Stimulated activated CD8-positive, alpha-beta memory T cell treated with anti-CD3 and anti-CD28 coated beads, Interleukin-15, amount 100 ng/mL, for 1 hour (primary cell): Measurements from ENCODE around the gene MAP3K20.
"Not testable (repeated sequence)": the region's sequence is repeated elsewhere in the genome, so short reads cannot be mapped to it uniquely, and the experiment has no call there.

Experiments
- DNase-seq: peaks from one replicate; pipeline ENCODE4 v3.0.0-alpha.2; 2020; ENCODE audit warnings: low read depth

Gene MAP3K20

DNA sequence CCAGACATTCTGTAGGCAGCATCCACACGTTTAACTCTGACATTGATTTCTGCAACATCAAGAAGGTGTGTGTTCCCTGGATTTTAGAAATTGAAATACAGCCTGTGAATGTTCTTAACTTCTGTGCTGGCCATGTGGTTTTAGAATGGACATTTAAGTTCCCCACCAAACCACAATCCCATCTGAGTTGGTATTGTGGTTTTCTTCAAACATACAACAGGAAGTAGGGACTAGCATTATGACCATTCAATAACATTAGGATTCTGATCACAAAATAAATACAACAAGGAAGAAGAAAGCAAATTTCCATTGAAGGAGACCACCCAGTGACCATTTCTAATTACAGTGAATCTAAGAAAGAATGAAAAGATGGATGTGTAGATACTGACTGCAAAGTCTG is 51.2 kb downstream of the MAP3K20 start:
- no peak for DNase-seq

DNA sequence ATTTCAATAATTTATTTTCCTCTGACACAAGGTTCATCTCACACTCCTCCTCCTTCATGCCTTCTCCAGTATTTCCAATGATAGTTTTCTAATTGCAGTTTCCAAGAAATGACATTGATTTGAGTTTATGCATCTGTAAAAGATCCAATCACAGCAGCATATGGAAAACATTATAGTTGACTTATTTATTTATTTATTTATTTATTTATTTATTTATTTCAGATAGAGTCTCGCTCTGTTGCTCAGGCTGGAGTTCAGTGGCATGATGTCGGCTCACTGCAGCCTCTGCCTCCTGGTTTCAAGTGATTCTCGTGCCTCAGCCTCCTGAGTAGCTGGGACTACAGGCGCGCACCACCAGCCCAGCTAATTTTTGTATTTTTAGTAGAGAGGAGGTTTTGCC is 52.5 kb downstream of the MAP3K20 start:
- DNase-seq: not testable (repeated sequence)

DNA sequence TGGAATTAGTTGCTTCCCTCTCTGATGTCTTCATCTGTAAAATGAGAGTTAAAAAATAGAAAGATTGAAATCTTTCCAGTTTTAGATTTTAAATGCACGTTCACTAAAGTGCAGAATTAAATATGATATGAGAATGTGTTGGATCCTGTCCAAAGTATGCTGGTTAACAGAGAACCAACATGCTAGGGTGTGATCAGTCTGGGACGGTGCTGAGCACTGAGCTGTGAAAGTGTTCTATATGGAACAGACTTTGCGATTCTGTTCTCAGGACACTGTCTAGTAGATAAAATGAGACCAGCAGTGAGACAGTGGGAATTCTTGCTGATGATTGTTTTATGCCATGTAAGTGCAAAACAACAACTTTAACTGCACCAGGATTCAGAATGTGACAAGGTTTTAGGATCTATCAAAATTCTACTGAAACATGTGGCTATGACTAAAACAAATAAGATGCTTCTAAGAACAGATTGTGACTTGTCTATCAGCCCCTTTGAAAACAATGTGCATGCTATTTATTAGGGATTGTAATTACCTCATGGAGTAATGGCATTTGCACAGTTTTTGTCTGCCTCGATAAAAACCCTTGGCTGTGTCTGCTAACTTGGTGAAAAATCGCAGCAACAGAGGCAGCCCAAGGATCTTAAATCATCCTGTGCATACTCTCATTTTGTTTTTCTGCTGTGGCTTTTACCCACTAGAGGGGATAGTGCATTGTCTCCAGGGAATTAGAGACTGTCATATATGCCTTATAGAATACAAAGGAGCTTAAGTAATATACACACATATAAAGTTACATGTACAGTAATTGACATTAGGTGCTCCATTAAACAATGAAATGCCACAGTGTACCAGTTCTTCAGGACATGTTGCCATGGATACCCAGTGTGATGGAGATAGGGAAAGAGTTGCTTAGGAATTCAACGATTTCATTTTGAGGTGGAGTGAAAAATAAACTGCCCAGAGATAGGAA is 55.1 kb downstream of the MAP3K20 start:
- no peak for DNase-seq

DNA sequence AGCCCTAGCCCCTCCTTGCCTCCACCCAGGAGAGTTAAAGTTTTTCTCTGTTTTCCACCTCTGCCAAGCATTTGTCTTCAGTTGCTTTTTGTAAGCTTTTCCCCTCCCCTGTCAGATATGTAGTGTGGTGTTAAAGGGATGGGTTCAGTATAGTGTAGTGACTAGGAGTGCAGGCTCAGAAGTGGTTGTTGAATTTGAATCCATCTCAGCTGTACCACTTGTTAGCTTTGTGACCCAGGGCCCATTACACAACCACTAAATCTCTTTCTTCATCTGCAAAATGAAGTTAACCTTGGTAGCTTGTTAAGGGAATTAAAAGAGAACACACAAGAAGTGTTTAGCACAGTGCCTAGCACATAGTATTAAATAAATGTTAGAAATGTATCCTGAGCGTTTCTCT is 56.9 kb downstream of the MAP3K20 start:
- DNase-seq: no peak

DNA sequence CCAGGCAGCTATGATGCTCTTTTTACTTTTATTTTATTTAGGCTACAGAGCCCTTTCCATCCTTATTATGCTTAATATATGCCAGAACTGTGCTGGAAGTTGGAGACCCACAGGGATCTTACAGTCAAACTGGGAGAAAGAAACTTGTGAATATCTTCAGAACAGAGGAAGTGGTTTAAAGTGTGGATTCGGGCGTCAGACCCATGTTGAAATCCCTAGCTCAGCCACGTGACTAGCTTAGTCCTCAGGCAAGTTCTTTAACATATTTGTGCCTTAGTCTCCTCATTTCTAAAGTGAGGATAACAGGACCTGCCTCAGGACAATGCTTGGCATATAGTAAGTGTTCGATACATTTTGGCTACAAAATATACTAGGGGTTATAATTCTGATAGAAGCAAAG is 59.1 kb downstream of the MAP3K20 start:
- DNase-seq: no peak

DNA sequence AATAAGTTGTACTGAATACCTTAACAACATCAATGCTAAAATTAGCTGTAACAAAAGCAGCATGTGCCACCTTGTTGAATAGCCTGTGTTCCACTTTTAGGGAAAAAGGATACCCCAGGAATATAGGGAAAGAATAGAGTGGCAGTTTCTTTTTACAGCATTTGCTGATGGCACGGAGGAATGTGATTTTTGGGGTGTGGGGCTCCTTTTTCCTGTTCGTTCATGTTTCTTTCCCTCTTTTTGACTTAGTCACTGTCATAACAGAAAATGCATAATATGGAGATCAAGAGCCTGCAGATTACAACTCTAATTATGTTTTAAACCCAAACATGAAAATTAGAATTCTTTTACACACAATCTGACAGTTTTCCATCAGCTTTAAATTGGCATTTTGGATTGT is 60.4 kb downstream of the MAP3K20 start:
- DNase-seq: no peak

DNA sequence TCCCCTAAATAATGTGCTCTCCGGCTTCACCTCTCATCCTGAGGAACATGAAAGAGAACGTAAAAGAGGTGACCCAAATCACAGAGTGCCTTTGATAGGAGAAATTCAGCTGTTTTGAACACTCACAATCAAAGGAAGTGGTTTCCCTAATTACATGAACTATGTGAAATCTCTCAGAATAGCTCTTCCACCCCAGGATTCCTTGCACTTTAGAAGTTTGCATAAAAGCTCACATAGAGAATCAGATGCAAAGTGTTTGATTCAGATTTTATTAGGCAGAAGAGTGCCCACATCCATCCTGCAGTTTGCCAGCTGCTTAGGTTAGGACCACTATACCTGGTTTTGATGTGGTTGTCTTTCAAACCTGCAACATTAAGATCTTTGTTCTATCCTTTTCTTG is 61.0 kb downstream of the MAP3K20 start:
- no peak for DNase-seq

DNA sequence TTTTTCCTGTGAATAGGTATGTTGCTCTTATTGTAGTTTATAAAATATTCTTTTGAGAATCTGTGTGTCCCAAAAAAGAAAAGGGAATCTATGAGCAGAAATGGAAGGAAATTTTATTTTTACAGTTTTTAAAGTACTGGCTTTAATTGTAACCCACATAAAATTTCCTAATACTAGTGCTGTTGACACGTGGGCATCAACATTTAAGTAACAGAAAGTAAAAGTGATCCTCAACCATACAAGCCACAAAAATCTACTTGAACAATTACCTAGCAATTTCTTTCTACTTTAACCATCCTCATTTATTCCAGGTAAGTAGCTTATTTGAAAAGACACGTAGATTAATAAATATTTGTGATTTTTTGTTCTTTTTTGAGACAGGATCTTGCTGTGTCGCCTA is 62.0 kb downstream of the MAP3K20 start:
- no peak for DNase-seq

DNA sequence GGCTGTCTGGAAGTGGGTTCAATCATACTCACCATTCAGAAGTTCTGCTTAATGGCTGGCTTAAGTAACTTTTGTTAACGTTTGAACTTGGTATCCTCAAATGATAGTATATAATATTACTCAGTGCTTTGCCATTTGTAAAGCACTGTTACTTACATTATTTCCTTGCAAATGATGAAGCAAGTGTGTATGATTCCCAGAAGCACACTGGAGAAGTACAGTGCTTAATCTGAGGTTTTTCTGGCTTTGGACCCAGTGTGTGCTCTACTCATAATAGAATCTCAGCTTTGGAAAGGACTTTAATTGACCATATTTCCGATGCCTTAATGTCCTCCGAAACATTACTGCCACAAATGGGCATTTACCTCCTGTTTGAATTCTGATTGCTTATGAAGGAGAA is 63.3 kb downstream of the MAP3K20 start:
- DNase-seq: no peak

DNA sequence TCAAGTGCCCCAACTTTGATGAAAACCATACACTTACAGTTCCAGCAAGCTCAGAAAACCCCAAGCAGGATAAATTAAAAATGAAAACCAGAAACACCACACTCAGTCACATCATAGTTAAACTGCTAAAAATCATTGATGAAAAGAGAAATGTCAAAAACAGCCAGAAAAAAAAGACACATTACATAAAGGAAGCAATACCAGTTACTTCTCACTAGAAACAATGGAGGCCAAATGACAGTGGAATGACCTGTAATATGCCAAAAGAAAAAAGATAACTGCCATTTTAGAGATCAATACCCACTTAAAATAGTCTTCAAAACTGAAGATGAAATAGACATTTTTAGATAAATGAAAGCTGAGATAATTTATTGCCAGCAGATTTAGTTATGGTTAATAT is 66.0 kb downstream of the MAP3K20 start:
- no peak for DNase-seq

DNA sequence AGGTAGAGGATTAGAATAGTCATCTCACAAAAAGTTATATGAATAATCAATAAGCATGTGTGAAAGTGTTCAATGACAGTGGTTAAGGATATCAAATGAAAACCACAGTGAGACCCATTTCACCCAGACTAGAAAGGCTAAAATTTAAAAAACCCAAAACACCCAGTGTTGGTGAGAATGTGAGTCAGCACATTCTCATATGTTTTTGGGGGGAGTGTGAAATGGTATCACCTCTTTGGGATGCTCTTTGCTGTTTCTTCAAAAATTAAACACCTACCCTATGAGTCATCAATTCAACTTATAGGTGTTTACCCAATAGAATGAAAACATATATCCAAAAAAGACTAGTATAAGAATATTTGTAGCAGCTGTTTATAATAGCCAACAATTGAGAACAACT is 69.8 kb downstream of the MAP3K20 start:
- no peak for DNase-seq

DNA sequence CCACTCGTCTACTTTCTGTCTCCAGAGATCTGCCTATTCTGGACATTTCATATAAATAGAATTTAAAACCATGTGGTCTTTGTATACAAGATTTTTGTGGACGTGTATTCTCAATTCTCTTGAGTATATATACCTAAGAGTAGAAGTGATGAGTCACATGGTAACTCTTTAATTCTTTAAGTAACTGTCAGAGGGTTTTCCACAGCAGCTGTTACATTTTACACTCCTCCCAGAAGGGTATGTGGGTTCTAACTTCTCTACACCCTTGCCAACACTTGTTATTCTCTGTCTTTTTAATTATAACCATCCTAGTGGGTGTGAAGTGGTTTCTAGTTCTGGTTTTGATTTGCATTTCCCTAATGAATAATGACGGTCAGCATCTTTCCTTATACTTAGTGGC is 70.9 kb downstream of the MAP3K20 start:
- DNase-seq: no peak

DNA sequence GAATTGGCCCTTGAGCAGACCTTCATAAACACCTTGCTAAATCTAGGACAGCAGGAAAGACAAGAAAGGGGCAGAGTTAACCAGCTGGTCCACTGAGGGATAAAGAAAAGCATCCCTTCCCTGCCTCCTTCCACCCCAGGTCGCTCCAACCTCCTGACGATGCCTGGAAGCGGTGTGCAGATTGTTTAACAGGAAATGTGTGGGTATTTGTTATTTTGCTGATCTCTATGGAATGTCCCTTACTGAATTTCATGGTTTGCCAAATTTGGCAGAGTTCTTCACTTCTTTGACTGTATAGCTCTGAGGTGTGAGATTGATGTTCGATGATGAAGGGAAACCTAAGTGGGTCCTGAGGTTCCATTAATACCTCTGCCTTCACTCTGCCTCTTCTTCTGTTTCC is 72.9 kb downstream of the MAP3K20 start:
- DNase-seq: no peak

DNA sequence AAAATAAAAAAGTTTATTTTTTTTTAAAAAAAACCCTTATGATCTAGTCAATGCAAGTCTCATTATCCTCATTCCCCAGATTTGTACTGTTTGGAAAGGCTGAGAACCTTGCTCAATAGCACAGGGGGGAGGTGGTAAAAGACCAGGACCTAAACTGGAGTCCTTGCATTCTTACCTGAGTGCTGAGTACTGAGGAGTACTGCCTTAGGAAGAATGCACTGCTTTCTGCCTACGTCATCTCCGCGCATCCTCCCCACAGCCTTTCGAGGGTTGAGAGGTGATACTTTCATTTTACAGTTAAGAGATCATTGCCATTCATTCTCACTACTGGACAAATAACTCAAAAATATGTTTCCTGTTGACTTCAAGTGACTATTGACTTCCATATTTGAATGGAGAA is 73.8 kb downstream of the MAP3K20 start:
- peak; percentile 5 for DNase-seq

DNA sequence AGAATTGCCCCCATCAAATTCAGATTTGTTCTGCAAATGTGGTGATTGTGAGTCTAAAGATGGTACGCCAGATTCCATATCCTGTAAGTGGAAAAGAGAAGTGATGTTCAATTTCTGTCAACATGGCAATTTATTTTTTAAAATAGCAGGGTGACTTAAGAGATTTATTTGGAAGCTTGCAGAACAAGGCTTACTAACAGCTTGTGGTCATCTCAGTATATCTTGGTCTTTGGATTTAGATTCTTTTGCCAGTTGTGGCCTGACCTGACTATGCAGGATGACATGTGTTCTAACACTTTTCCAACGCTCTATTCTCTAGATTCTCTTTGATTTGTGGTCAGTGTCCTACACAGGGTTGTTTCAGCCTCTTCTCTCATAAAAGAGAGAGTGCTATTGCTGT is 74.4 kb downstream of the MAP3K20 start:
- no peak for DNase-seq

DNA sequence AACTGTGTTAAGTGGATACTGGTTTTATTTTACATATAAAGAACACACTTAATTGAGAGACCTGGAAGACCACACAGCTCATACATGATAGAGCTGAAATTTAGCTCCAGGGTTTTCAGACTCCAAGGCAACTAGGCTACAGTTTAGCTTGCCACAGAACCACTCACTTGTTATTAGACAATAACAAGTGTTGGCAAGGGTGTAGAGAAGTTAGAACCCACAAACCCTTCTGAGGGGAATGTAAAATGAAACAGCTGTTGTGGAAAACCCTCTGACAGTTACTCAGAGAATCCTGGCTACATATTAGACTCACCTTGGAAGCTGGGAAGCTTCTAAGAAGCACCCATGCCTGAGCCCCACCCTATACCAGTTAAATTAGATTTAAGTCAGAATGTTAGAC is 75.3 kb downstream of the MAP3K20 start:
- no peak for DNase-seq

DNA sequence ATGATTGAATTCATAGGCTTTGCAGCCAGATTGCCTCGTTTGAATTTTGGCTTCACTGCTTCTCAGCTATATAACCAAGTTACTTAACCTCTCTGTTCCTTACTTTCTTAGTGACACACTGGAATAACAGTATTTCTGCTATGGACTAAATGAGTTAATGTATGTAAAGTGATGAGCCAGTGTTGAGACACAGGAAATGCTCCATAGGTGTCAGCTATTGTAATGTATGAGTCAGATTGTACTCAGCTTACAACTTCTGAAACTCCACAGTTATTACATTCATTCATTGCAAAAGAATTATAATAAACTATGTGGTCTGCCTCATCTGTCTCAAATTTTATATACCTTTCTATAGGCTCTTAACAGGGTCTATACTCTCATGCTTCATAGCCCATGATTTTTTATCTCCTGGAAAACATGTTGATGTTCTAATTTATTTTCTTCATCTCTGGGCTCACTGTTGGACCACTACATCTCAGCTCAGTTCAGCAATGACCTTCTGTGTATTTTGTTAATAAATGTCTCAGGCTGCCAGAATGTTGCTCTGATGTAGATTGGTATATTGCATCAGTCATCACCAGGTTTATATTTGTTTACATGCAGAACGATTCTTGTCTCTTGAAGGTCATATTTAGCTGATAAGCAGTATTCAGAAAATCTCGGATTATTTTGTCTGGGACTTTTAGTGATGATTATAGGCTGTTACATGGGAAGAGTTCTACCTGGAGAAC is 76.2 kb downstream of the MAP3K20 start:
- no peak for DNase-seq

DNA sequence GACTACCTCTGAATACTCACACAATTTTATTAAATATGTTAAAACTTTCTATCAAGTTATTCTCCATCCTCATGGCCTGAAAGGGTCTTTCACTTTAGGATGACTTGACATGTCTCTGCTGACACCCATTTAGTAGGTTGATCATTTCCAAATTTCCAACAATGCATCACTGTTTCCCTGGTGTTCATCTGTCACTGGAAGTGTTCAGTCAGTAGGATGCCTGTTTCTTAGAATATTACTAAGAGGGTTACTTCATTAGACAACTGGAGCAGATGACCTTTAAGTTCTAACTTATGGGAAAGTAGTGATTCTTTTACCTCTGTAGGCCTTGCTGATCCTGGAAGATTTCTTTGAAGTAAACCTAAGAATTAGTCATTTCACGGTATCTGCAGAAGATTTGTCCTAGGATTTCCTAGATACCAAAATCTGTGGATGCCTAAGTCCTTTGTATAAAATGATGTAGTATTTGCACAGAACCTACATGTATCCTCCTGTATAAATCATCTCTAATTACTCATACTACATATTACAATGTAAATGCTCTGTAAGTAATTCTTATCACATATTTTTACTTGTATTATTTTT is 77.7 kb downstream of the MAP3K20 start:
- DNase-seq: no peak

DNA sequence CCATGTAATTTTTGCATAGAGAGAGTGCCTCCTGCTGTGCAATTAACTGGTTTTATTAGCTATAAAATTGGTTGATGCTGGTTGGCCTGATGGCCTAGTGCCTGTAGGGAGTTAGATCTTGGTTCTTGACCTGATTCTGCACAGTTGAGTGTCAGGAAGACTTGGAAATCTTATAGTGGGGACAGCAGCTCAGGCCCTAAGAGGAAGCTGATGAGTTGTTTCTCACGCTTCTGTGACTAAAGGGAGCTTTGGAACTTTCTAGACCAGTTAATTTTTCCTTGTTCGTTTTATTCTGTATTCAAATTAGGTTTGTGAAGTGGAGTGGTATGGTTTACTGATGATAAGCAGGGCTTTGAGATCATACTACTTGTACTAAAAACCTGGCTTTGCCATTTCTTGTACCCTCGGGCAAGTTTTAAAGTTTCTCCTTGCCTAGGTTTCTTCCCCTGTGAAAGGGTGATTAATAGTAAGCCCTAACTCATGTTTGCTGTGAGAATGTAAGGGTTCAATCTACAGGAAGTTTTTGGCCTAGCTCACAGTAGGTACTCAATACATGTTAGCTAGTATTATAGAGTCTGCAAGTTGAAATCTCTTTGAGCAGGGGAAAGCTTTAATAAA is 82.1 kb downstream of the MAP3K20 start:
- no peak for DNase-seq

DNA sequence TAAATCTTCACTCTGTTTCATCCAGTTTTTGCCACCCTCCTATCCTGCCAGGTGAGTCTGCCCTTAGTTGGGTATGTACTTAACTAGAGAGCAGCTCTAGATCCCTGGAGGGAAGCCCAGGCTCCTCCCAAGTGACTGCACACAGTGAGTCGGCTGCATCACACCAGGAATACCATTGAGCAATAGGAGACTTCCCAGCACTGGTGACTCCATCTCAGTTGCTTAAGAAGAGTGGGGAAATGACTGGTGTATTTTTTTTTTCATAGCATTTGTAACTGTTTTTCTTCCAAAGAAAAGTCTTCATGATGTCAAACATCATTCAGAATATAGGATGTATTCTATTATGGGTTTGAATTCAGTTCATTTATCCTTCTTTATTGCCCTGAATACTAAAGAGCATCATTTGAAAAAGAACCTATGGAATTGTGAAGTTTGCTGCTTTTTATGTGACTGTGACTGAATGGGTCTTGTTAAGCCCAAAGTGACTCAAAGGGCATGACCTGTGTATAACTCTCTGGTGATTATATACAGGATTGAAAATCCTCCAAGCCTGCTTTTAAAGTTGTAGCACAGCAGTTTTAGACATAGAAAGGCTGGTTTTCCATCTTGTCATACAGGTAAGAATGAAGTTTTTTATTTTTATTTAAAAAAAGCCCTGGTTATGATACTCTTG is 84.3 kb downstream of the MAP3K20 start:
- DNase-seq: no peak

DNA sequence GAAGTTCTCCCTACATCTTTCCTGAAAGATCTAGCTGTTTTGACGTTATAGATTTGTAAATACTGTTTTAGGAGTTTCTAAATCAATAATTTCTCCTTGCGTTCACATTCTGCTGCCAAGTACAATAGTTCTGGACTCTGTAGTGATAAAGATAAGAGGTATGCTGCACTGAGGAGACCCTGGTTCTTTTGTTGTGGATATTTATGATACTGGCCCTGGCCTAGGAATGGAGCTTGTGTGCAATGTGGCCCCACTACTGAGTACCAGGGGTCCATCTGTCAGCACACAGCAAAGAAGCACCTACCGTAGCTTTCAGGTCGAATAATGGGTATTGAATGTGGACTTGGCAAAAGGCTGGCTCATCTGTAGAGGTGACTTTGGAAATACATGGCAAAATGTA is 85.0 kb downstream of the MAP3K20 start:
- DNase-seq: no peak

DNA sequence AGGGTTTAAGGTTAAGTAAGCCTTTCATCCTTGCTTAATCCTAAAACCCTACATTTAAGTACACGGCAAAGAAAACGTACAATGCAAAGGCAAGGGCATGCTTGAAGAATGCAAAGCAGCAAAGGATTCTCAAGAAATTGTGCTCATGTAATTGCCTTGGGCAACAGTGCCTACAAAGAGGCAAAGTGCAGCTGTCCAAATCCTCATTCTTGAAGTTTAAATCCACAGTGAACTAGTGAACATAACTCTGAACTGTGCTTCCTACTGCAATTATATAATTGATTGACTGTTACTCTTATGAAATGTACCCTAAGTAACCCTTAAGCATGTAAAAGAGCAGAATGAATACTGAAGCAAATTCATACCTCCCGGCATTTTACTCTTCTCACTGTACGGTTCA is 85.4 kb downstream of the MAP3K20 start:
- DNase-seq: no peak
